ENCODE data around the gene KCNG4. TPM values are rescaled to one million over a fixed set of nuclear protein-coding genes. Genes with fewer than 3 reads are reported as not detected.

The KCNG4 gene
- total RNA-seq, 1 donor: not detected

GRCh38 chr16:84239141-84239769, 557 bp downstream of the KCNG4 start:
- H3K4me3 ChIP-seq (ENCODE audit: low read depth, low read length): no peak overlapping the region
- no peak for TF ChIP-seq CTCF (IDR thresholded peaks at IDR 0.05; ENCODE audit: insufficient read depth, low read length)
- DNase-seq (ENCODE audit: low read depth): peak; percentile 28

DNA sequence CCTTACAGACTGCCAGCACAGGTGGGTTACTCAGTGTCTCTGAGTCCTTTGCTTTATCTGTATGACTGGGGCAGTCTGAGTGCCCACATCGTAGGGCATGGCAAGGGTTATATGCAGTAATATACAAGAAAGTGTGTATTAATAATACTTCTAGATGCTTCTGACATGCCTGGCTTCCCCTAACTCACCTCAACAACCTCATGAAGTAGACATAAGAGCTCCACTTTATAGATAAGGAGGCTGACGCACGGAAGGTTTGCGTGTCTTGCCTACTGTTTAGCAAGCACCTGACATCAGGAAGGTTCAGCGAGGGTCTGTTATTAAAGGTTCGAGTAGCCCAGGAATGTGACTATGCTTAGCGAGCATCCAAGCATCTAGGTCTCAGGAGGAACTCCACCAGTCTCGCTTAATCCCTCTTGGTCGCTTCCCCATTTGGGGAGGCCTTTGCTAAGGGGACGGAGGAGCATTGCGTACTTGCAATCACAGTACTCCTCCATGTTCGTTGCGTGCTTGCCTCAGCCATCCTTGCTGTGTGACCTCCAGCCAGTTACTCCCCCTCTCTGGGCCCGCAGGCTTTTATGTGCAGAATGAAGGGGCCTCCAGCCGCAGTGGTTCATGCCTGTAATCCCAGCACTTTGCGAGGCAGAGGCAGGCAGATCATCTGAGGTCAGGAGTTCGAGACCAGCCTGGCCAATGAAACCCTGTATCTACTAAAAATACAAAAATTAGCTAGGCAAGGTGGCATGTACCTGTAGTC, 1.6 kb downstream of the KCNG4 start:
- no peak overlapping the region for H3K4me3 ChIP-seq (ENCODE audit: low read depth, low read length)
- no peak for DNase-seq (ENCODE audit: low read depth)
- TF ChIP-seq CTCF (IDR thresholded peaks at IDR 0.05; ENCODE audit: insufficient read depth, low read length): no peak

GRCh38 chr16:84236671-84237070, 3.1 kb downstream of the KCNG4 start:
- DNase-seq (ENCODE audit: low read depth): no peak
- H3K4me3 ChIP-seq (ENCODE audit: low read depth, low read length): no peak overlapping the region
- TF ChIP-seq CTCF (IDR thresholded peaks at IDR 0.05; ENCODE audit: insufficient read depth, low read length): no peak

GRCh38 chr16:84234321-84235241, 5.2 kb downstream of the KCNG4 start:
- DNase-seq (ENCODE audit: low read depth): peak; percentile 34
- TF ChIP-seq CTCF (IDR thresholded peaks at IDR 0.05; ENCODE audit: insufficient read depth, low read length): no peak
- H3K4me3 ChIP-seq (ENCODE audit: low read depth, low read length): no peak overlapping the region

- no peak for DNase-seq (ENCODE audit: low read depth)
- no peak for TF ChIP-seq CTCF (IDR thresholded peaks at IDR 0.05; ENCODE audit: insufficient read depth, low read length)
- H3K4me3 ChIP-seq (ENCODE audit: low read depth, low read length): no peak overlapping the region
Observed at GRCh38 chr16:84233748-84234147, 6.1 kb downstream of the KCNG4 start.

GRCh38 chr16:84232969-84233368, 6.8 kb downstream of the KCNG4 start:
- DNase-seq (ENCODE audit: low read depth): no peak
- no peak for TF ChIP-seq CTCF (IDR thresholded peaks at IDR 0.05; ENCODE audit: insufficient read depth, low read length)

More at GRCh38 chr16:84232969-84233368, 6.8 kb downstream of the KCNG4 start:
- H3K4me3 ChIP-seq (ENCODE audit: low read depth, low read length): no peak overlapping the region
